ENCODE data around the gene NCAM1. TPM values are rescaled to one million over a fixed set of nuclear protein-coding genes. Genes with fewer than 3 reads are reported as not detected.

Gene NCAM1
- total RNA-seq, 1 donor from 2014 or later, result 505 TPM

GRCh38 chr11:113090716-113091480, 129.7 kb downstream of the NCAM1 start:
- no peak for DNase-seq

DNA sequence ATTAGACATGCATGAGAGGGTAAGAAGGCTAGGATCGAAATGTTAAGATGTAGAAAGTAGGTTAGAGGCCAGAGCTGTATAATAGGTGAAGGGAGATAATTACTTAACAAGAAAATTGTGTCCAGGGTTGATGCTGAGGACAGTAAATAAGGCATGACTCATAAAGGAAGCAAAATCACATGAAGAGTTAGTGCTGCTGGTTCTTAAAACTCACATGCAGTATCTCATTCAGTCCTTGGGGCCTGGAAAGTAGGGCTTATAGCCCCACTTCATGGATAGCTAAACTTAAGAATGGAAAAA, 130.2 kb downstream of the NCAM1 start:
- no peak for DNase-seq

DNA sequence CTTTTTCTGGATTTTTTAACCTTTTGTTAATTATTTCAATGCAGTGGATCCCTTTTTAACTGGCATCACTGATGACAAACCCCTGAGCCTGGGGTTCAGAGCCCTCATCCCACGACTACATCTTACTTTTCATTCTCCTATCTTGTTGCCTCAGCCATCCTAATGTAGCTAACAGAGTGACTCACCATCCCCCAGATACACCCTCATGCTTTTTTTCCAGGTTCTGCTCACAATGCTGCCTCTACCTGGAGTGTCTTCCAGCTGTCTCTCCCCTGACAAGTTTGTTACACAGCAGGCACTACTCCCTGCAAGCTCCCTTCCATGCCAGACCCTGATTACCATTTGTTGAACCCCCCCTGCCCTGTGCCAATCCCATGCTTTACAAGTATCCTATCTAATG, 135.4 kb downstream of the NCAM1 start:
- no peak for DNase-seq

DNA sequence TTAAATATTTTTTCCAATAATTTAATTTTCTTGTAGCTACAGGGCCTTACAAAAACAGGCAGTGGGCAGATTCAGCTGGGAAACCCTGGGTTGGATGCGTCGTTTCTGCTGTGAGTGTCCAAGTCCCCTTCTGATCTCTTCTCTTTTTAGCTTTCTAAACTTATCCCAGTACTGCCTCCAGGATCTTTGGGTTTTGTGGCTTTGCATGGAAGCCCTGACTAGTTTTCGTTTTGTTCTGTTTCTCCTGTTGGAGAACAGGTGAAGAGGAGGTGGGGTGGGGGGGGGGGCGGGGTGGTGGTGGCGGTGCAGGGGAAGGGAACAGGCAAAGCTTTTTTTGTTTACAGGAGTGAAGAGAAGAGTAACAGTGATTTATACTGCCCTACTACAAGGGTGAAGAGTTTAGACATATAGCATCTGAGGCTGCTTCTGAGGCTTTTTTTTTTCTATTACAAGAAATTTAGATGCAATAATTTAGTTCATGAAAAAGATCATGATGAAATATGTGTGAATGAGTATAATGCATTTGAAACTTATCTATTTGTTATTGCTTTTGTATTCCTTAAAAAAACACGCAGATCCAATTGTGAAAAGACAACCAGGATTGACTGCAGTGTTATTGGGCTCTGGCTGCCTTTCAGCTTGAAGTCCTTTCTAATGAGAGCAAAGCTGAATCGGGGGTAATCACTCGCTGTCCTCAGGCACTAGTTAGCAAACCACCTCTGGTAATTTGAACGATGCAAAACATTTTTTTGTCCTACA, 142.9 kb downstream of the NCAM1 start:
- DNase-seq, result no peak

DNA sequence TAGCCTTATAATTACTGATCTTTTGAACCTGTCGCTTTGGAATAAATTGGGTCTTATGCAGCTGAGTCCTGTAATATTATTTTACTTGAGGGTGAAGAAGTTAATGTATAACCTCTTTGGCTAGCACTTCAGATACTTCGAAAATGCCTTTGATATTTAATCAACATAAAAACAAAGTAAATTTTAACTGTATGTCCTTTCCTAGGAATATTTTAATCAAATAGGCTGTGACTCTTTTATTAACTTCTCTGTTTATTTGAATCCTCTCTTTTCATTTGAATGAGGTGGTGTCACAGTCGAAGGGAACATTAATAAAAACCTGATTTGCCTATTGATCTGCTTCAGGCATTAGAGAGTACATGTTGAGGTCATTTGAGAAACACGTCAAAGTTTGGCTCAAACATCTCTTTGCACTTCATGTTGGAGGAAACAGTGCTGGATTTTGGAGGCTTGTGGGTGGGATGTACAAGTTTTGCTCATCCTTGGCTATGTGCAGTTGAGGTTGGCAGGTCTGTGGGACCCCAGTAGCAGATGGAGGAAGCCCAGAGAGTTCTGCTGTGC, 143.6 kb downstream of the NCAM1 start:
- no peak for DNase-seq

- DNase-seq, result no peak
Measured at GRCh38 chr11:113105592-113105991, 144.4 kb downstream of the NCAM1 start.

GRCh38 chr11:113106507-113106906, 145.3 kb downstream of the NCAM1 start:
- no peak for DNase-seq

- no peak for DNase-seq
Measured at GRCh38 chr11:113110046-113110445, 148.8 kb downstream of the NCAM1 start.

DNA sequence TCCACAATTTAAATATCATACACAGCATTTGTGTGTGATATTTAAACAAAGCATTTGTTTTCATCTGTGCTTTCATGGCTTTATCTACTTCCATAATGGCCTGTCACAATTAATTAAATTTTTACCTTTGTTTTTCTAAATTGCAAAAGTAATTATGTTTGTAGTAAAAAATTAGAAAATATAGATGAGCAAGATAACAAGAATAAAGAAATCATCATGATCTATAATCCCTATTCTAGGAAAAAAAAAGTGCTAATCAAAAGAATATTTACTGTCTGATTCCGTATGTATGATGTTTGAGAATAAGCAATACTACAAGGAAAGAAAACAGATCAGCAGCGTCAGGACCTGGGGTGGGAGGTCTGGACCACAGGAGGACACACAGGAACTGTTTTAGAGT, 149.9 kb downstream of the NCAM1 start:
- no peak for DNase-seq

DNA sequence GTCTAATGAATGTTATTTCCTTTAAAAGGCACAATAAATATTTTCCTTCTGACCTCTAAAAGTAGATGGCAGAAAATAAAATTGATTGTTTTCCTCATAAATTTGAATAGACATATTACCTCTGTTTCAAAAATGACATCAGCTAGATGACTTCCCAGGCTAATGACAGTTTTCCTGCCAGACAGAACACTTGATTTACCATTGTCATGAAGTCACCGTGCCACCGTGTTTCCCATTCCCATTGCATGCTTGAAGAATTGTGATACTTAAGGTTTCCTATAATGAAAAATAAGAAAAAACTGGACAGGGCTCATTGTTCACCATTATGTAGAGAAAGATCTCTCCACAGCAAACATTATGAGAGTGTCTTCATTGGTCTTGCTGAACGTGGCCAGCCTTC, 151.1 kb downstream of the NCAM1 start:
- no peak for DNase-seq

GRCh38 chr11:113113801-113114704, 152.8 kb downstream of the NCAM1 start:
- peak; percentile 64 for DNase-seq

DNA sequence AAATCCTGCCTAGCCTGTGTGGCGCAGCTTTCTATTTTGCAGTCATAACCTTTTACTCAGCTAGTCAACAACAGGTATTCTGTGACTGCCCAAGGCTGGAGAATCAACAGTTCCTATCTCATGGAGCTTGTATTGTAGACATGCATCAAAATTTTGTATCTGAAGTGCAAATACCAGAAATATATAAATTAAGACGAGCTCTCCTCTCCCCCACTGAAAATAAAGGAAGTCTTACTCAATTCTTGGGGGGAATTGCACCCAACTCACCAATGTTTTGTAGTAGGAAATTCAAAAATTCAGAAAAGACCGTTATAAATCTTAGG, 153.4 kb downstream of the NCAM1 start:
- no peak for DNase-seq

DNA sequence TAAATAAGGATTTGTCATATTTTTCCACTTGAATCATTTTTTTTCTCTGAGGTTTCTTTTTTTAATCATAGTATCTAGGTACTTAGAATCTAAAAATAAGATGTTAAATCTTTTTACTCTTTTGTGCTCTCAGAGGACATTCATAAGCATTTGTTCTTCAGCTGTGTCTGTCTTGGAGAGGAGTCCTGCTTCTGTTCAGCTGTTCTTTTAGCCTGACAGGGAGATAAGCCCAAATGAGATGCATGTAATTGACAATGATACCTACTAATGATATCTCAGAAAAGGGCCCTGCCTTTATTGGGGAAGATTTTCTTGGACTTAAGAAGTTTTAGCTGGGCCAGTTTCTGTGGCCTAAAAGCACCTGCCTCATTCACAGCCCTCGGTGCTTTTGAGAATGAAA, 156.9 kb downstream of the NCAM1 start:
- no peak for DNase-seq

- DNase-seq, result no peak
Measured at GRCh38 chr11:113119074-113119473, 157.9 kb downstream of the NCAM1 start.

DNA sequence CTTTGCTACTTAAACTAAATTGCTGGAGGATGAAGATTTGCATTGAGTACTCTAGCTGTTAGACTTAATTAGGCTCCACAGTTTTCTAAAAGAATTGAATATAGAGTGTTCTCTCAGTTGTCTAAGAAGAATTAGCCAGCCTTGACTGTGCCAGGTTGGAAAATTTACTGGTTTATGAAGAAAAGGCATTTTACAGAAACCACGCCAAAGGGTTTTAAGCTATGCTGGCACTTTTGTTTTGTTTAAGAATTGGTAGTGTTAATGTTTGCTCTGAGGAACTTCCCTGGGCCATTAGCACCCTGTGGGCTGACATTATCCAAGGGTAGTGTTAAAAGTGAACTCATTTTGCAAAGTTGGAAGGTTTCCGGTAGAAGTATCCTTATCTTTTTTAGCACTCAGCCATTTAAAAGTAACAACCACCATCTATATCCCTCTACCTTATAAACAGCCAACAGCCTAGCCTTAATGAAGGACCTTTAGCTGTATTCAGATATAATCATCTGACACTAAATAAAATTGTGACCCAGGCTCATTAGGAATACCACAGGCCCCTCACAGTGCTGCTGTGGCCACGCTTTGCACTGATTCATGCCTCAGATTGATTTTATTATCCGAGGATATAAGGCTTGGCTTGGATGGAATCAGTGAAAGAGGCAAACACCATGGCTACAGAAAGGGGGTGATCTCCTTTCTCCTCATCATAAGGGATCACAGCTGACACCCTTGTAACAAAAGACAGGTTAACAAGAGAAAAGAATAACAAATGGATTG, 158.9 kb downstream of the NCAM1 start:
- DNase-seq, result no peak

- no peak for DNase-seq
Measured at GRCh38 chr11:113121746-113122145, 160.5 kb downstream of the NCAM1 start.

- DNase-seq, result no peak
Measured at GRCh38 chr11:113124006-113124405, 162.8 kb downstream of the NCAM1 start.

GRCh38 chr11:113124578-113124977, 163.4 kb downstream of the NCAM1 start:
- no peak for DNase-seq

- no peak for DNase-seq
Measured at GRCh38 chr11:113129261-113129992, 168.2 kb downstream of the NCAM1 start.

DNA sequence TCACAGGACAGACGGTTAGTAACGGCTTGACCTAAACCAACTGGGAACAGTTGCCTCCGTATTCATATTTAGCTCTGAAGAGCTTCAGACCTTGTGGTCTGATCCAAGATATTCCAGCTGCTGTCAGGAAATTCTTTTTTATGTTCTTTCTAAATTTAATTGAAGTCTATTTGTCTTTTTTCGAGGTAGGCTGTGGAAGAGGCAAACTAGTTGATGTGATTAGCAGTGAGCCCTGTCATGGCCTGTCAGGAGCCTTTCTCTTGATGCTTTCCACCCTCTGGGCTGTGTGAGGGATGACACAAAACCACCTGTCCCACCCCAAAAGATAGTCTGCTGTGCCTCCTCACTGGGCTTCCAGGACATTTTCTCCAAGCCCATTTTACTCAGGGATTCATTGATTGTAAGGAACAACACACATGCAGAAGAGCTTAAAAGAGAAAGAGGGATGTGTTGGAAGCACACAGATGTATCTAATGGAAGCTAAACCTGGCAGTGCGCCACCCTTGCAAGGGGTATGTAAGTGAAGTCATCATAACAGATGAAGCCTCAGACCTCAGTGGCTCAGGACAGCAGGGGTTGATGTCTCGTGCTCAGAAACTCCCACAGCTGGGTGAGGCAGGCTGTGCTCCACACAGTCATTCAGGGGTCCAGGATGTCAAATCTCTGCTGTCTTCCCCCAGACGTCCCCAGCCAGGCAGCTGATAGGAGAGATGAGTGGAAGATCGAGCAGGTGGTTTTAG, 170.0 kb downstream of the NCAM1 start:
- DNase-seq, result no peak

GRCh38 chr11:113133071-113133470, 171.9 kb downstream of the NCAM1 start:
- no peak for DNase-seq
